Hepatocyte (in vitro differentiated cells): ENCODE results near the gene AGO3.

Source experiments
- CTCF ChIP-seq: fragments of 200-600 bp; sonication (generic); IDR thresholded peaks from 2 replicates; pipeline ENCODE4 v1.5.1; 2016; ENCODE audit warnings: antibody characterized with exemption, mild to moderate bottlenecking; ENCODE audit not compliant: poor library complexity
- EZH2 ChIP-seq: fragments of 200-600 bp; sonication (generic); IDR thresholded peaks from 2 replicates; pipeline ENCODE4 v1.6.1; 2016; ENCODE audit warnings: antibody characterized with exemption, mild to moderate bottlenecking, borderline replicate concordance

- TF ChIP-seq CTCF = no peak
- no peak for TF ChIP-seq EZH2
Observed at GRCh38 chr1:35936838-35937237, 5.9 kb downstream of the AGO3 start.
